Rectal smooth muscle tissue (tissue), 1 donor: ENCODE data around the gene RHD.
"Not testable (repeated sequence)": the region's sequence is repeated elsewhere in the genome, so short reads cannot be mapped to it uniquely, and the experiment has no call there.

Source experiments
- H3K27ac ChIP-seq: one replicate; pipeline ENCODE4 v1.7.0; 2013; ENCODE audit warnings: low read depth, low read length, inconsistent platforms
- H3K27me3 ChIP-seq: one replicate; pipeline ENCODE4 v1.7.0; 2013; ENCODE audit warnings: low read length; ENCODE audit not compliant: control insufficient read depth, insufficient read depth
- H3K36me3 ChIP-seq: one replicate; pipeline ENCODE4 v1.7.0; 2013; ENCODE audit warnings: low read length; ENCODE audit not compliant: control insufficient read depth, insufficient read depth
- H3K4me1 ChIP-seq: one replicate; pipeline ENCODE4 v1.7.0; 2013; ENCODE audit warnings: low read length; ENCODE audit not compliant: control insufficient read depth, insufficient read depth
- H3K4me3 ChIP-seq: one replicate; pipeline ENCODE4 v1.7.0; 2013; ENCODE audit warnings: low read length
- H3K9ac ChIP-seq: one replicate; pipeline ENCODE4 v1.7.0; 2013; ENCODE audit warnings: low read length

RHD gene

GRCh38 chr1:25327864-25328790, 55.8 kb downstream of the RHD start:
- not testable (repeated sequence) for H3K27ac ChIP-seq, H3K4me1 ChIP-seq, H3K36me3 ChIP-seq, H3K4me3 ChIP-seq, H3K27me3 ChIP-seq, H3K9ac ChIP-seq

- not testable (repeated sequence) for H3K36me3 ChIP-seq, H3K27ac ChIP-seq, H3K4me1 ChIP-seq, H3K9ac ChIP-seq, H3K27me3 ChIP-seq, H3K4me3 ChIP-seq
Observed at GRCh38 chr1:25328791-25329185, 56.5 kb downstream of the RHD start.

- not testable (repeated sequence) for H3K36me3 ChIP-seq, H3K27me3 ChIP-seq, H3K4me3 ChIP-seq, H3K27ac ChIP-seq, H3K4me1 ChIP-seq, H3K9ac ChIP-seq
Observed at GRCh38 chr1:25329336-25329735, 57.0 kb downstream of the RHD start.

- H3K4me1 ChIP-seq, H3K36me3 ChIP-seq, H3K27me3 ChIP-seq, H3K27ac ChIP-seq, H3K9ac ChIP-seq, H3K4me3 ChIP-seq: not testable (repeated sequence)
Observed at GRCh38 chr1:25329950-25330349, 57.6 kb downstream of the RHD start.

GRCh38 chr1:25336922-25337354, 64.6 kb downstream of the RHD start:
- not testable (repeated sequence) for H3K27ac ChIP-seq

GRCh38 chr1:25337483-25338187, 65.3 kb downstream of the RHD start:
- not testable (repeated sequence) for H3K27me3 ChIP-seq, H3K36me3 ChIP-seq, H3K4me1 ChIP-seq
- Histone ChIP-seq H3K9ac (peak overlapping the region; percentile 32), H3K4me3 (peak overlapping the region; percentile 62), H3K27ac (peak overlapping the region; percentile 80)

More at GRCh38 chr1:25336922-25337354, 64.6 kb downstream of the RHD start:
- not testable (repeated sequence) for H3K36me3 ChIP-seq, H3K4me1 ChIP-seq, H3K27me3 ChIP-seq, H3K9ac ChIP-seq
- peak overlapping the region; percentile 88 for H3K4me3 ChIP-seq

GRCh38 chr1:25338188-25338981, 66.1 kb downstream of the RHD start, which contains the start of gene TMEM50A:
TMEM50A (plus strand) TSS chr1:25338334; CDS start chr1:25340487, 2,153 bp downstream.
- Histone ChIP-seq H3K27me3 (no peaks in the 10 kb centered on the region), H3K4me1 (peaks cover 7% of the 10 kb centered on the region), H3K27ac (peak within 1 kb of the TSS; percentile 96), H3K36me3 (no peaks in the 10 kb centered on the region), H3K9ac (peak within 1 kb of the TSS; percentile 93), H3K4me3 (peak within 1 kb of the TSS; percentile 90)

GRCh38 chr1:25338986-25339385, 66.7 kb downstream of the RHD start:
- Histone ChIP-seq H3K4me1 (peaks cover 7% of the 10 kb centered on the region), H3K36me3 (no peaks in the 10 kb centered on the region), H3K9ac (peak overlapping the region; percentile 24), H3K4me3 (peak overlapping the region; percentile 90), H3K27ac (peak overlapping the region; percentile 96), H3K27me3 (no peaks in the 10 kb centered on the region)

- no peak overlapping the region for H3K4me3 ChIP-seq
- H3K27me3 ChIP-seq = no peaks in the 10 kb centered on the region
- no peak overlapping the region for H3K27ac ChIP-seq
- no peak overlapping the region for H3K9ac ChIP-seq
- peaks cover 7% of the 10 kb centered on the region for H3K4me1 ChIP-seq
- peaks cover 2% of the 10 kb centered on the region for H3K36me3 ChIP-seq
Observed at GRCh38 chr1:25341746-25342145, 69.4 kb downstream of the RHD start.

GRCh38 chr1:25342846-25343245, 70.5 kb downstream of the RHD start:
- H3K4me3 ChIP-seq = no peak overlapping the region
- H3K27ac ChIP-seq = no peak overlapping the region
- no peaks in the 10 kb centered on the region for H3K27me3 ChIP-seq
- no peak overlapping the region for H3K9ac ChIP-seq
- H3K36me3 ChIP-seq = peaks cover 2% of the 10 kb centered on the region
- H3K4me1 ChIP-seq = peaks cover 7% of the 10 kb centered on the region

GRCh38 chr1:25343872-25344271, 71.6 kb downstream of the RHD start:
- Histone ChIP-seq H3K27me3 (no peaks in the 10 kb centered on the region), H3K27ac (no peak overlapping the region), H3K36me3 (peaks cover 2% of the 10 kb centered on the region), H3K4me1 (peaks cover 7% of the 10 kb centered on the region), H3K9ac (no peak overlapping the region), H3K4me3 (no peak overlapping the region)

- no peaks in the 10 kb centered on the region for H3K27me3 ChIP-seq
- peaks cover 2% of the 10 kb centered on the region for H3K36me3 ChIP-seq
- no peaks in the 10 kb centered on the region for H3K4me1 ChIP-seq
- no peak overlapping the region for H3K4me3 ChIP-seq
- H3K27ac ChIP-seq = no peak overlapping the region
- H3K9ac ChIP-seq = no peak overlapping the region
Observed at GRCh38 chr1:25347556-25347955, 75.2 kb downstream of the RHD start.
